ENCODE data around the gene PHACTR3. TPM values are rescaled to one million over a fixed set of nuclear protein-coding genes. Genes with fewer than 3 reads are reported as not detected.
A peak's percentile ranks its signal among the peaks of the same experiment; 100 is the strongest.

PHACTR3 gene
- total RNA-seq, 1 experiment from 2014 or later = not detected

DNA sequence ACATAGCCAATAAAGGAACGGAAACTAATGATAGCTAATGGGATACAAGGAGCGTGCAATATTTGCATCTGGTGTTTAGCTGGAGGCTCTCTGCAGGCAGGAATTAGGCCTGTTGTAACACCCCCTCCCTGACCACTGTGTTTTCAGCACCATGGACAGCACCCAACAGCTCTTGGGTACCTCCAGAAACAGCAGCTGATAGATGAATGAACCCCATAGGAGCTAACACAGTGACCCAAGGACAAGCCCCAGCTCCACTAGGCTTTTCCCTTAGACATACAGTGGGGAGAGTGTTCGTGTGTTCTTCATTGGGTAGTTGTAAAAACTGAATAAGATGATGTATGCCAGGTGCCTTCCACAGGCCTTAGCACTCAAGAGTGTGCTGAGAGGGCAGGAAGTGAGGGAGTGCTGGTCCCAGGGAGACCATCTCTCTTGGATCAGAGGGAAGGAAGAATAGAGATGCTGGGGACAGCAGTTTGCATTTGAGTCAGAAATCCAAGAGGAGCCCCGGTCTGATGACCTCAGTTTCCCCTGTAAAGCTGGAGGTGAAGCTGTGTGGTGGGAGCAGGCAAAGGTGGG is 161.3 kb downstream of the PHACTR3 start:
- H3K79me1 ChIP-seq (ENCODE audit: insufficient read depth, low read depth, low read length, poor library complexity, severe bottlenecking) = no peaks in the 10 kb centered on the region
- H3K9ac ChIP-seq (ENCODE audit: extremely low read depth, insufficient read length, low read length) = no peak overlapping the region
- no peak overlapping the region for H3K4ac ChIP-seq (ENCODE audit: low read depth, low read length)
- no peak overlapping the region for H3K27ac ChIP-seq (ENCODE audit: insufficient read length, low read depth, low read length)
- no peak overlapping the region for H2BK12ac ChIP-seq (ENCODE audit: insufficient read length, low read depth, low read length)
- no peak overlapping the region for H3K4me2 ChIP-seq (ENCODE audit: insufficient read depth, insufficient read length, low read length)
- H3K79me2 ChIP-seq (ENCODE audit: insufficient read depth, low read length) = no peaks in the 10 kb centered on the region
- H3T11ph ChIP-seq (ENCODE audit: low read length) = no peak overlapping the region
- H3K23ac ChIP-seq (ENCODE audit: insufficient read length, low read depth, low read length) = no peak overlapping the region
- H3K4me3 Mint-ChIP-seq = no peak overlapping the region
- no peaks in the 10 kb centered on the region for H3K4me1 Mint-ChIP-seq
- no peak overlapping the region for H2BK15ac ChIP-seq (ENCODE audit: low read depth, low read length)
- H3K18ac ChIP-seq (ENCODE audit: insufficient read length, low read depth, low read length) = no peak overlapping the region
- no peak overlapping the region for H4K8ac ChIP-seq (replicated peaks; ENCODE audit: insufficient read length, low read depth, low read length)
- H2AK5ac ChIP-seq (ENCODE audit: insufficient read length, low read length) = no peak overlapping the region
- peaks cover 6 to 74% of the 10 kb centered on the region in 2 experiments for H3K9me3 Mint-ChIP-seq
- H3K56ac ChIP-seq (ENCODE audit: insufficient read length, low read depth, low read length) = no peak overlapping the region
- no peak overlapping the region for H2BK120ac ChIP-seq (ENCODE audit: low read depth, low read length, poor library complexity, severe bottlenecking)
- peaks cover 60% of the 10 kb centered on the region for H3K27me3 Mint-ChIP-seq (ENCODE audit: low read depth)
- H4K20me1 ChIP-seq (ENCODE audit: control insufficient read depth, insufficient read depth, insufficient read length) = no peaks in the 10 kb centered on the region
- H2AFZ ChIP-seq (ENCODE audit: low read length) = no peak overlapping the region
- no peaks in the 10 kb centered on the region for H3K9me3 ChIP-seq (ENCODE audit: control insufficient read depth, low read depth, low read length)
- WGBS (ENCODE audit: extremely low coverage, insufficient read length, low lambda C conversion rate) = no CpG with 5 or more reads among the region's 4 CpGs
- H3K4me1 ChIP-seq (ENCODE audit: insufficient read depth, low read length) = no peaks in the 10 kb centered on the region
- H3K14ac ChIP-seq (ENCODE audit: insufficient read depth, low read length) = no peak overlapping the region
- H3K36me3 Mint-ChIP-seq (ENCODE audit: insufficient read depth in 1 of 3, low read depth in 3 of 3) = peaks cover 0 to 4% (median 0%) of the 10 kb centered on the region in 3 experiments; a peak in 2 of 7 replicates
- H2BK20ac ChIP-seq (ENCODE audit: low read depth, low read length, poor library complexity, severe bottlenecking) = no peak overlapping the region
- H4K5ac ChIP-seq (ENCODE audit: insufficient read length, low read depth, low read length) = no peak overlapping the region
- no peak overlapping the region for H4K91ac ChIP-seq (ENCODE audit: insufficient read length, low read depth, low read length)
- H3K27ac Mint-ChIP-seq = no peak overlapping the region
- no peak overlapping the region for H2BK5ac ChIP-seq (ENCODE audit: insufficient read length, low read length)
- peak; percentile 58 for DNase-seq
- H3K27me3 ChIP-seq (ENCODE audit: insufficient read depth, low read length) = no peaks in the 10 kb centered on the region; the same call in 1 of the 2 replicates
- H3K23me2 ChIP-seq (ENCODE audit: insufficient read length, low read depth, low read length, poor library complexity, severe bottlenecking) = no peaks in the 10 kb centered on the region
- TF ChIP-seq, protein P1, sequence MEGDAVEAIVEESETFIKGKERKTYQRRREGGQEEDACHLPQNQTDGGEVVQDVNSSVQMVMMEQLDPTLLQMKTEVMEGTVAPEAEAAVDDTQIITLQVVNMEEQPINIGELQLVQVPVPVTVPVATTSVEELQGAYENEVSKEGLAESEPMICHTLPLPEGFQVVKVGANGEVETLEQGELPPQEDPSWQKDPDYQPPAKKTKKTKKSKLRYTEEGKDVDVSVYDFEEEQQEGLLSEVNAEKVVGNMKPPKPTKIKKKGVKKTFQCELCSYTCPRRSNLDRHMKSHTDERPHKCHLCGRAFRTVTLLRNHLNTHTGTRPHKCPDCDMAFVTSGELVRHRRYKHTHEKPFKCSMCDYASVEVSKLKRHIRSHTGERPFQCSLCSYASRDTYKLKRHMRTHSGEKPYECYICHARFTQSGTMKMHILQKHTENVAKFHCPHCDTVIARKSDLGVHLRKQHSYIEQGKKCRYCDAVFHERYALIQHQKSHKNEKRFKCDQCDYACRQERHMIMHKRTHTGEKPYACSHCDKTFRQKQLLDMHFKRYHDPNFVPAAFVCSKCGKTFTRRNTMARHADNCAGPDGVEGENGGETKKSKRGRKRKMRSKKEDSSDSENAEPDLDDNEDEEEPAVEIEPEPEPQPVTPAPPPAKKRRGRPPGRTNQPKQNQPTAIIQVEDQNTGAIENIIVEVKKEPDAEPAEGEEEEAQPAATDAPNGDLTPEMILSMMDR (conservative IDR thresholded peaks at IDR 0.05) = no peak

Data from H9 (cell line).